IPS-20b (cell line): Measurements from ENCODE around the gene BCL10.

Experiments
- H3K27ac ChIP-seq: one replicate; pipeline ENCODE4 v1.5.1; 2013; ENCODE audit warnings: low read length
- H3K27me3 ChIP-seq: 2 replicates; pipeline ENCODE4 v1.6.1; 2013; ENCODE audit warnings: mild to moderate bottlenecking, low read length, inconsistent platforms; ENCODE audit not compliant: insufficient read depth
- H3K36me3 ChIP-seq: 2 replicates; pipeline ENCODE4 v1.6.1; 2013; ENCODE audit warnings: low read depth, mild to moderate bottlenecking, inconsistent platforms, low read length, moderate library complexity; ENCODE audit not compliant: insufficient read depth
- H3K4me1 ChIP-seq: 2 replicates; pipeline ENCODE4 v1.6.1; 2013; ENCODE audit warnings: mild to moderate bottlenecking, control low read depth, inconsistent platforms, low read length, moderate library complexity; ENCODE audit not compliant: insufficient read depth
- H3K4me3 ChIP-seq: 2 replicates; pipeline ENCODE4 v1.5.1; 2013; ENCODE audit warnings: mild to moderate bottlenecking, low read length, inconsistent platforms
- H3K9ac ChIP-seq: 2 replicates; pipeline ENCODE4 v1.6.1; 2013; ENCODE audit warnings: low read depth, mild to moderate bottlenecking, inconsistent platforms, low read length, moderate library complexity
- H3K9me3 ChIP-seq: 2 replicates; pipeline ENCODE4 v1.6.1; 2013; ENCODE audit warnings: mild to moderate bottlenecking, low read depth, low read length, inconsistent platforms; ENCODE audit not compliant: insufficient read depth

BCL10 gene

GRCh38 chr1:85278853-85279314 is 2.5 kb upstream of the BCL10 start:
- H3K9me3 ChIP-seq, result no peaks in the 10 kb centered on the region
- no peak overlapping the region for H3K4me3 ChIP-seq
- H3K27me3 ChIP-seq, result no peaks in the 10 kb centered on the region
- H3K9ac ChIP-seq, result no peak overlapping the region
- H3K36me3 ChIP-seq, result no peaks in the 10 kb centered on the region
- peaks cover 25% of the 10 kb centered on the region; the same call in 1 of the 2 replicates for H3K4me1 ChIP-seq
- H3K27ac ChIP-seq, result no peak overlapping the region

GRCh38 chr1:85277802-85278201 is 1.4 kb upstream of the BCL10 start:
- H3K4me1 ChIP-seq, result peaks cover 22% of the 10 kb centered on the region; the same call in 1 of the 2 replicates
- no peak overlapping the region for H3K4me3 ChIP-seq
- H3K27ac ChIP-seq, result no peak overlapping the region
- H3K9me3 ChIP-seq, result no peaks in the 10 kb centered on the region
- no peaks in the 10 kb centered on the region for H3K36me3 ChIP-seq
- H3K9ac ChIP-seq, result no peak overlapping the region
- H3K27me3 ChIP-seq, result no peaks in the 10 kb centered on the region

GRCh38 chr1:85276978-85277639 is 677 bp upstream of the BCL10 start:
- Histone ChIP-seq H3K27ac (peak overlapping the region; percentile 85), H3K4me3 (peak overlapping the region; percentile 87), H3K9ac (peak overlapping the region; percentile 74; the same call in 1 of the 2 replicates), H3K9me3 (no peaks in the 10 kb centered on the region), H3K4me1 (peaks cover 15% of the 10 kb centered on the region; the same call in 1 of the 2 replicates), H3K36me3 (no peaks in the 10 kb centered on the region), H3K27me3 (no peaks in the 10 kb centered on the region)

- peaks cover 13% of the 10 kb centered on the region for H3K36me3 ChIP-seq
- H3K27ac ChIP-seq, result peak overlapping the region; percentile 19
- no peaks in the 10 kb centered on the region for H3K27me3 ChIP-seq
- peaks cover 13% of the 10 kb centered on the region; the same call in 1 of the 2 replicates for H3K4me1 ChIP-seq
- H3K9me3 ChIP-seq, result no peaks in the 10 kb centered on the region
- H3K4me3 ChIP-seq, result peak overlapping the region; percentile 87
- H3K9ac ChIP-seq, result peak overlapping the region; percentile 85
Observed at GRCh38 chr1:85275701-85276214, 674 bp downstream of the BCL10 start.

- Histone ChIP-seq H3K9ac (peak overlapping the region; percentile 85; the same call in 1 of the 2 replicates), H3K4me3 (peak overlapping the region; percentile 87), H3K27ac (no peak overlapping the region), H3K4me1 (peaks cover 13% of the 10 kb centered on the region; the same call in 1 of the 2 replicates), H3K36me3 (peaks cover 20% of the 10 kb centered on the region), H3K9me3 (no peaks in the 10 kb centered on the region), H3K27me3 (no peaks in the 10 kb centered on the region)
Observed at GRCh38 chr1:85274969-85275453, 1.4 kb downstream of the BCL10 start.

- no peak overlapping the region for H3K27ac ChIP-seq
- H3K36me3 ChIP-seq, result peaks cover 36% of the 10 kb centered on the region
- H3K4me1 ChIP-seq, result peaks cover 10% of the 10 kb centered on the region; the same call in 1 of the 2 replicates
- H3K9ac ChIP-seq, result no peak overlapping the region
- H3K4me3 ChIP-seq, result no peak overlapping the region
- no peaks in the 10 kb centered on the region for H3K9me3 ChIP-seq
- no peaks in the 10 kb centered on the region for H3K27me3 ChIP-seq
Observed at GRCh38 chr1:85273397-85273796, 3.0 kb downstream of the BCL10 start.

- Histone ChIP-seq H3K4me3 (no peak overlapping the region), H3K9me3 (no peaks in the 10 kb centered on the region), H3K27me3 (no peaks in the 10 kb centered on the region), H3K27ac (no peak overlapping the region), H3K9ac (no peak overlapping the region), H3K4me1 (no peaks in the 10 kb centered on the region), H3K36me3 (peaks cover 66% of the 10 kb centered on the region)
Observed at GRCh38 chr1:85268801-85269585, 7.4 kb downstream of the BCL10 start.

GRCh38 chr1:85267313-85267712 is 9.1 kb downstream of the BCL10 start:
- H3K27me3 ChIP-seq, result no peaks in the 10 kb centered on the region
- H3K4me3 ChIP-seq, result no peak overlapping the region
- H3K27ac ChIP-seq, result no peak overlapping the region
- no peaks in the 10 kb centered on the region for H3K4me1 ChIP-seq
- H3K36me3 ChIP-seq, result peaks cover 70% of the 10 kb centered on the region
- H3K9me3 ChIP-seq, result no peaks in the 10 kb centered on the region; the same call in 1 of the 2 replicates
- H3K9ac ChIP-seq, result no peak overlapping the region

- Histone ChIP-seq H3K4me3 (no peak overlapping the region), H3K27ac (no peak overlapping the region), H3K36me3 (peaks cover 41% of the 10 kb centered on the region), H3K9ac (no peak overlapping the region), H3K4me1 (peaks cover 4% of the 10 kb centered on the region; the same call in 1 of the 2 replicates), H3K27me3 (no peaks in the 10 kb centered on the region), H3K9me3 (peaks cover 3% of the 10 kb centered on the region)
Observed at GRCh38 chr1:85264150-85264549, 12.3 kb downstream of the BCL10 start.

- Histone ChIP-seq H3K4me3 (no peak overlapping the region), H3K27me3 (no peaks in the 10 kb centered on the region), H3K4me1 (peaks cover 8% of the 10 kb centered on the region; the same call in 1 of the 2 replicates), H3K36me3 (peaks cover 34% of the 10 kb centered on the region), H3K9ac (no peak overlapping the region), H3K27ac (no peak overlapping the region), H3K9me3 (peaks cover 3% of the 10 kb centered on the region)
Observed at GRCh38 chr1:85262985-85263384, 13.4 kb downstream of the BCL10 start.

- no peaks in the 10 kb centered on the region for H3K27me3 ChIP-seq
- H3K36me3 ChIP-seq, result peaks cover 39% of the 10 kb centered on the region
- H3K4me3 ChIP-seq, result peak overlapping the region; percentile 78
- H3K9ac ChIP-seq, result peak overlapping the region; percentile 42; the same call in 1 of the 2 replicates
- H3K27ac ChIP-seq, result no peak overlapping the region
- H3K9me3 ChIP-seq, result peaks cover 3% of the 10 kb centered on the region
- H3K4me1 ChIP-seq, result peaks cover 8% of the 10 kb centered on the region; the same call in 1 of the 2 replicates
Observed at GRCh38 chr1:85259912-85260274, 16.5 kb downstream of the BCL10 start.
